Fibroblast of the conjunctiva (primary cell): Measurements from ENCODE around the gene BANP.
A peak's percentile ranks its signal among the peaks of the same experiment; 100 is the strongest.
"Not testable (repeated sequence)": the region's sequence is repeated elsewhere in the genome, so short reads cannot be mapped to it uniquely, and the experiment has no call there.

Experiments used
- DNase-seq: peaks from one replicate; pipeline ENCODE4 v3.0.0-alpha.2; 2010; ENCODE audit warnings: low read depth

Gene BANP

GRCh38 chr16:88016386-88016785 lies 65.2 kb downstream of the BANP start:
- not testable (repeated sequence) for DNase-seq

GRCh38 chr16:88016964-88017363 lies 65.7 kb downstream of the BANP start:
- DNase-seq = no peak

DNA sequence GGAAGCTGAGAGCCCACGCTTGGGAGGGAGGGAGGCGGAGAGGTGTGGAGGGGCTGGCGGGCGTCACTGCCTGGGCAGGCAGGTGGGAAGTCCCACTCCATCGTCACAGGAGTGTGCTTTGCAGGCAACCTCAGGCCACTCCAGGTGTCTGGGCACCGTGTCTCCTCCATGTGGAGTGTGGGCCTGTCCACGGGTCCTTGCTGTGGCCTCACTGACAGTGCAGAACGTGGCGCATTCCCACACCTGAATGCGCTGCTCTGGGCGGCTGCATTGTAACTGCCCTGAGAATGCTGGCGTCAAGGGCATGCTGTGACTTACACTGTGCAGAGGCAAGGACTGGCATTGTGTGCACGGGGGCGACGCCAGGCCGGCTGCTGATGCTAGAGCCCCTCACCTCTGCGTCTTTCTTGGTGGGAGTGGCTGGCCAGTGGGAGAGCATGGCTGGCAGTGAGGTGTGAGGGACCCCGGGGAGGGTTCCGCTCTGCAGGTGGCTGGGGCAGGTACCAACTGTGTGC lies 66.4 kb downstream of the BANP start:
- no peak for DNase-seq

DNA sequence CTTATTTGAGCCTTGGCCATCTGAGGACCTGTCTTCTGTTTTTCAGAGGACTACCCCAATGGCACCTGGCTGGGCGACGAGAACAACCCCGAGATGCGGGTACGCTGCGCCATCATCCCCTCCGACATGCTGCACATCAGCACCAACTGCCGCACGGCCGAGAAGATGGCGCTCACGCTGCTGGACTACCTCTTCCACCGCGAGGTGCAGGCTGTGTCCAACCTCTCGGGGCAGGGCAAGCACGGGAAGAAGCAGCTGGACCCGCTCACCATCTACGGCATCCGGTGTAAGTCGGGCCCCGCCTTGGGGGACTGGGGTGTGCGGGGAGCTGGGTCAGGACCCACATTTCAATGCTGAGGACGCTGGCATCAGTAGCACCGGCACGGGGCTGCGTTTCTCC lies 67.1 kb downstream of the BANP start:
- not testable (repeated sequence) for DNase-seq

- not testable (repeated sequence) for DNase-seq
Measured at GRCh38 chr16:88019041-88019820, 68.0 kb downstream of the BANP start.

DNA sequence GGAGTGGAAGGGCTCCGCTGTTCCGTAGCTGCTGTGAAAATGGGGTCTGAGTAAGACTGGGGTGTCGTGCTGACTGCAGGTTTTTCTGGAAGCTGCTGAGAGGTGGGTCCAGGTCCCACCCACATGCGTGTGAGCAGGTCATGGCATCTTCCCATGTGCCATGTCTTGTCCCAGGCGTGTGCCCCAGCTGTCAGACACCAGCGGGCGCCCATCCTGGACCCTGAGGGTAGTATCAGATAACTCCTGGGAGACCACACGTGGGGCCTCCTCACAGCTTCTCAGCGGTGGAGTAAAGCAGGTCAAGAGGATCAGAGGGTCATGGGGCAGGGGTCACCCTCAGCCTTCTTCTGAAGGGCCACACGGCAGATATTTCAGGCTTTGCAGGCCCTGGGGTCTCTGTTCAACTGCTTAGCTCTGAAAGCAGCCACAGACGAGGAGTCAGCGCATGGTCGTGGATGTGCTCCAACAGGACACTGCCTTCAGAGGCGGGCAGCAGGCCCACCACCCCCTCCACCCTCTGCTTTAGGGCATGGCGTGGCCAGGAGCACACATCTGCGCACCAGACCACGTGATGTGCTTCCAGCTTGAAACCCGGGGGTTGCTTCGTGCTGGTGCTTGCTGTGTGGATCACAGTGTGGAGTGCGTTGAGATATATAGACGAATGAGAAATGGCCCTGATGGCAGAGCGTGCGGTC lies 68.7 kb downstream of the BANP start:
- DNase-seq = no peak

- no peak for DNase-seq
Measured at GRCh38 chr16:88020516-88020885, 69.3 kb downstream of the BANP start.

DNA sequence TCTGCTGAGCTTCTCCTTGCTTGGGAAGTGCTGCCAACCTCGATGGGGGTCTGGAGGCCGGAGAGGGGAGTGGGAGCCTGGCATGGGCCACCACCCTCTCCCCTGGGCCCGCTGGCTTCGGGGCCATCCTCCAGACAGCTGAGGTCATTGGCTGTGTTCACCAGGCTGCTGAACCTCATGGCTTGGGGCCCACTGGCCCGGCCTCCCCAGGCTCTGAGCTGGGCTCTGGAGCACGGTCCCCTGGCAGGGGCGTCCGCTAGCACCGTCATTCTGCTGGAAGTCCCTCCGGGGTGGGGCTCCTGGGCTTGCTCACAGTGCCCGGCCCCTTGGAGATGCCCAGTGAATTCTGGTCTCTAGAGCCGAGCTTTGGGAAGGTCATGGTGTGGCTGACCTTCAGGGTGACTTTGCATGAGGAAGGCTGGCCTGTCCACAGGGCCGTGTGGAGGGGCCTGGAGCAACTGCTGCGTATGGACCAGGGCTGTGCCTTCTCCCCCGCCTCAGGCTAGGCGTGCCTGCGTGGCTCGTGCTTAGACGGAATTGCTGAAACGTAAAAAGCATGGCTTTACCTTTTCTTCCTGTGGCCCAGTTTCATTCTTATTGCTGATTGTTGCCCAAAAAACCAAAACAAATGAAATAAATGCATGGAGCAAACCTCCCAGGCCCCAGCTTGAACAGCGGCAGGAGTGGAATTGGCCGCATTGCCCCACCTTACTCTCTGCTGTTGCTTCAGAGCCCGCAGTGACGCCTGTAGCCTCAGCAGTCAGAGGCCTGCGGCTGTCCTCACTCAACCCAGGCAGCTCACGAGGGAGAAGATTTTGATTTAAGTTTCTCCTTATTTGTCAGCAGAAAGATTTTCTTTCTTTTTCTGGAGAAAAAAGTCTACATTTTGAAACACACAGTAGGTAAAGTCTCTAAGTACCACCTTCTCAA lies 70.1 kb downstream of the BANP start:
- not testable (repeated sequence) for DNase-seq

DNA sequence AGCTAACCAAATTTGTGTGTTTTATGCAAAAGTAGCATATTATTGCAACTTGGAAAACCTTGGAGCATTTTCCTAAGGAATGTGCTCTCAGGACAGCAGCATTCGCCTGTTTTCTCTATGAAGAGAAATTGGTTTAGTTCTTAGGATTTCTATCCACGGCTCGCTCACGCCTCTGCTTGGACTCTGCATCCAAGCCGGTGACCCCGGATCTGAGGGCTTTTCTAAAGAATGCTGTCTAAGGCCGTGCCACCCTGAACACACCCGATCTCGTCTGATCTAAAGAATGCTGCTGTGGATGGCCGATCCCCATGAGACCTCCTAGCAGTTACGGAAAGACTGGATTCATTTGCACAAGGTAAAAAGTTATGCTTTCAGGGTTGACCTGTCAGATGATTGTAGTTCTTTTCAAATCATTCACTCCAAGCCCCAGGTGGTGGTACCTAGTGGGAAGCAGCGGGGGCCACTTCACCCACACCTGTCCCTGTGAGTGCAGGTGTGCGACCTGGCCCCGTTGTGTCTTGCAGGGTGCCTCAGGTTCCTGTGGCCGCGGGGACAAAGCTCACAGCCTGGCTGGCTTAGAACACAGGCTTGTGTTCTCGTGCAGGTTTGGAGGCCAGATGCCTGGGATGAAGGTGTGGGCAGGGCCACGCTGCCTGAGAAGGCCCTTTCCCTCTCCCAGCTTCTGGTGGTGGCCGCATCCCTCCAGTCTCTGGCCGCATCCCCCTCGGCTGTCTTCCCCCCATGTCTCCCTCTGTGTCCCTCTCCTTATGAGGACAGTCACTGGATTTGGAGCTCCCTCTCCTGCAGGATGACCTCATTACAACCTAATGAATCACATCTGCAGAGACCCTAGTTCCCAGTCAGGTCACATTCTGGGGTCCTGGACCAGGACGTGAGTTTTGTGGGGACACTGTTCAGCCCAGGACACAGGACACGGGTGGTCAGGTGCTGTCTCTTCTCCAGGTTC lies 71.1 kb downstream of the BANP start:
- DNase-seq = no peak

GRCh38 chr16:88023366-88023765 lies 72.1 kb downstream of the BANP start:
- no peak for DNase-seq

DNA sequence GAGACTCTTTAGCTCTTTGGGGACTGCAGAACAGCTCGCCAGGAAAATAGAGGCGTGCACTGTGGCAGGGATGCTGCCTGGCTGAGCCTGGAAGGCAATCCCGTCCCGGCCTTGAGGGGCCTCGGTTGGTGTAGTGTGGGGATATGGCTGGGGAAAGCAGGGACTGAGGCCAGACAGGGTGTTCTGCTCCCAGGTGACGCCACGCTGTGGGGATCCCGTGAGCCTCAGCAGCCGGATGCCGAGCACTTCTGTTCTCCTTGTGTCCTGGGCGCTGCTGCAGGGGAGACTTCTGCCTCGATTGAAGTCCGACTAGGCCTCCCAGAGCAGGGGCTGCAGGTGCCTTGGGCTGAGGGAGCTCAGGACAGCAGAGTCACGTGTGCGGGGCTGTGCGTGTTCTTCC lies 72.6 kb downstream of the BANP start:
- no peak for DNase-seq

- DNase-seq = peak; percentile 22
Measured at GRCh38 chr16:88024491-88025085, 73.4 kb downstream of the BANP start.

- DNase-seq = peak; percentile 9
Measured at GRCh38 chr16:88025086-88025492, 73.9 kb downstream of the BANP start.

DNA sequence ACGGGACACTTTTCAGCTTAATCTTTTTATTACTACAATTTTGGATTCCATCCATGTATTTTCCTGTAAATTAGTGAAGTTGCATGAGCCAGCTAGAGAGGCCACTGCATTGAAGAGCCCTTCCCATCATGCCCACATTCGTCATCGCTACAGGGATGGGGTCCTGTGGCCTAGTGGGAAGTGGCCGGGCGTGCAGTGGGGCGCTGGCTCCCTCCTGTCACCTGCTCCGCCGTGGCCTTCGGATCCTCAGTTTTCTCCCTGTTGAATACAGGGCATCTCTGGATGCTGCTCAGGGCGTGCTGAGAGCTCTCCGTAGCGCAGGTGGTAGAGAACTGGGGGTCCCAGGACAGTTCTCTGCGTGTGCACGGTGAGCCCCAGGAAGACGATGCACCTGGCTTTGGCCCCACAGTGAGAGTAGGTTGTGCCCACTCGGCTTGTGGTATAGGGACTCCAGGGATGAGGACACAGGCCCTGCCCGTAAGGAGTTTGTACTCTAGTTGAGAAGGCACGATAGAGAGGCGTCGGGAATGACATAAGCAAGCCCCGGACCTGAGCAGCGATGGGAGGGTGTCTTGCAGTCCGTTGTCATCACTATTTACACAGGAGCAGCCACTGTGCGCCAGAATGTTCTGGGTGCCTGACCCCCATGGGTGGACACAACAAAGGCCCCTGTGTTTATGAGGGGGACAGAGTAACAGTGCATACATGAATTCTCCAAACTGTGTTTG lies 74.8 kb downstream of the BANP start:
- DNase-seq = not testable (repeated sequence)

GRCh38 chr16:88026964-88027938 lies 76.0 kb downstream of the BANP start:
- no peak for DNase-seq

DNA sequence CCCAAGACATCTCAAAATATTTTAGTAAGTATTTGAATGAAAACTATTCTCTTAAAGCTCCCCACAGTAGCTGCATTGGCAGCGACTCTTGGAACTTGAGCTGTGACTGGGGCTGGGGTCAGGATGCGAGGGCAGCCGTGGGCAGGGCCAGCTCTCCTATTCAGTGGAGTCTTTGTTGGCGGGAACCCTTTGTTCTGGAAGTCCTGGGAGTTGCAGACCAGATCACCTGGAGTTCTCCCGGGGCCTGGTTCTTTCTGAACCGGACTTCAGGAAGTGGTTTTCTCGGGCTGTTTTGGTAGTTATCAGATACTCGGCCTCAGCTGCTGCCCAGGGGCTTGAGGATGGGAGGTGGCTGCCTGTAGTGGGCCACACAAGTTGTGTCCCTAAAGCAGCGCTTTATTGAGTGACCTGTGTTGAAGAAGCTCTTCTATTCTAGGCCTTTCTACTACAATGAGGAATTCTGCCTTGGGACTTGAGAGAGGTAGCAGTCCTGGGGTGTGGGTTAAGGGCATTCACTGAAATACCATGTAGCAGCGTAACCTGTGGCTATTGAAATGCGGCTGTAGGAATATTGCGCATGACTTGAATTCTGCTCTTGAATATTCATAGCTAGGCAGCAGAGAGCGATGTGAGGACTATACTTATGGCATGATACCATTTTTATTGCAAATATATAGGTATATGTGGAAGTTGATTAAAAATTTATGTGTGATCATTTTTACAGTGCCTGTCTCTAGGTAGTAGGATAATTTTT lies 77.1 kb downstream of the BANP start:
- not testable (repeated sequence) for DNase-seq

DNA sequence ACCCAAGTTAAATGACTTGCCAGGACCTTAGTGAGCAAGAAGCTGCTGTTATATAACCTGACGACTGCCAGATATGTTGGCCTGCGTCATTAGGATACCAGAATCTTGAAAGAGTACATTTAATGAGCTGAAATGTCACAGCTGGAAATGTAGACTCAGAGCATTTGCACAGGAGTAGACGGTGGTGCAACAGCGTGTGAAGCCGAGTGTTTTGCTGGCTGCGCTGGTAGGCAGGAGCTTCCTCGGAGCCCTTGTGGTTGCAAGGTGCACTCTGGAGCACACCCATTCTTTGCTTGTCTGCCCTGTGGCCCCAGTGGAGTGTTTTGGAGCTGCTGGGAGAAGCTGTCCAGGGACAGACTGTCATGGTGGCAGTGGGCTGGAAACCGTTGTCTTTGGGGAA lies 79.3 kb downstream of the BANP start:
- no peak for DNase-seq

- DNase-seq = not testable (repeated sequence)
Measured at GRCh38 chr16:88030961-88031360, 79.7 kb downstream of the BANP start.
